CMK (cell line): Measurements from ENCODE around the gene CSTF1.
"Not testable (repeated sequence)": the region's sequence is repeated elsewhere in the genome, so short reads cannot be mapped to it uniquely, and the experiment has no call there.

ENCODE experiments used
- DNase-seq: peaks from one replicate; pipeline ENCODE4 v3.0.0-alpha.2; 2010; ENCODE audit warnings: low read depth

CSTF1 gene

DNA sequence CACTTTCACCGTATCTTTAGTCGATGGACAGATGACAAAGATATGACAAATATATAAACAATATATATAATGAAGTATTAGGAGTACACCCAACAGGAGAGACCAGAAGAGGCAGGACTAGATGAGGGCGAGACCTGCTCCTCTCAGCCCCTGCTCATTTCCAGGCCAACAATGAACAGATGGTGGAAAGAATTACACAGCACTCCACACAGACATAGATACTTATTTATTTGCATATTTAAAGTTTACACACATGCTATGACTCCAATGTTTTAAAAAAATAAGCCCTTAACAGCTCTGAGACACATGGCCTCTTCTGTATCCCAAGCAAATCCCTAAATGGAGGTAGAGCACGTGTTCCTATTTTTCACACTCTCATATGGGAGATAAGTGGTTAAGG lies 23.3 kb upstream of the CSTF1 start:
- DNase-seq: no peak

DNA sequence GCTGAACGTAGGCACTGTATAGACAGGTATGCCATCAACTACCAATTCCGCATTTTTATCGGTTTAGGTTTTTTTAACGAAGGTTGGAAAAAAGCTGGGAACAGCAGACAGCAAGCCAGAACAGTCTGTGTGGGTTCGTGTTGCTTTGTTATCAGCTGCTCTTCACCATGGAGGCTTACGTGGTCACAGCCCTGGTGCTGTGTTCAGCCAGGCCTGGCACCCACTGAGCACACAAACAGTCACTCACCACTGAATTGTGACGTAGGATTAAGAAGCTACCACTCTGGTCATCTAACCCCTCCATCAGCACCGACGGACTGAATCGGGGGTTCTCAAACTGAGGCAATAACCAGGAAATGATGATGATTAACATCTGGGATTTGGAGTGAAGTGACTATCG lies 20.5 kb upstream of the CSTF1 start:
- DNase-seq: no peak

GRCh38 chr20:56372850-56373249 lies 19.6 kb upstream of the CSTF1 start:
- no peak for DNase-seq

- DNase-seq: no peak
Measured at GRCh38 chr20:56373942-56374341, 18.5 kb upstream of the CSTF1 start.

DNA sequence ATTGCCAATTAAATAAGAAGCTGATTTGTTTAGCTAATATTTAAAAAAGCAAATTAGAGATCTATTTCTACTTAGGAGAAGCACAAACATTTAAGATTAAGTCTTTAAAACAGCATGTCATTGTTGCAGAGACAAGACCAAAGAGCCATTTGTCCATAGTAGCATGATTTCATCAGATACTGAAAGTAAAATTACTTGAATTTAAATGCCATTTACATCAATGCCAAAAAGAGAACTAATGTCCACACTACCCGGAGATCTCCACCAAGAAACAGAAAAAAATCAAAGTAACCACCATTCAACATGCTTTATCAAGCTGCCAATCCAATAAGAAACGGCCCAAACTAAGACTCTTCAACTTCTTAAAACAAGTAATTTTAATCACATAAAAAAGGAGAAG lies 16.1 kb upstream of the CSTF1 start:
- no peak for DNase-seq

DNA sequence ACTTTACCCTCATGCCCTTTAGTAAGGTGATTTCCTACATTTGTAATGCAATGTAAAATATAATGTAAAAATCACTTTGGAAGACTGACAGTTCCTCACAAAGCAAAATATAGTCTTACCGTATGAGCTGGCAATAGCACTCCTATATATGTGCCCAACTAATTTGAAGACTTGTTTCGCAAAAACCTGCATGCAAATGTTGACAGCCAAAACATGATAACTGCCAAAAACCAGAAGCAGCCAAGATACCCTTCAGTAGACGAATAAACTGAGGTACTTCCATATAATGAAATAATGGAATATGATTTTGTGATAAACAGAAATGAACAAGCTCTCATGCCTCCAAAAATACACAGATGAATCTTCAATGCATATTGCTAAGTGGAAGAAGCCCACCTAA lies 14.1 kb upstream of the CSTF1 start:
- no peak for DNase-seq

DNA sequence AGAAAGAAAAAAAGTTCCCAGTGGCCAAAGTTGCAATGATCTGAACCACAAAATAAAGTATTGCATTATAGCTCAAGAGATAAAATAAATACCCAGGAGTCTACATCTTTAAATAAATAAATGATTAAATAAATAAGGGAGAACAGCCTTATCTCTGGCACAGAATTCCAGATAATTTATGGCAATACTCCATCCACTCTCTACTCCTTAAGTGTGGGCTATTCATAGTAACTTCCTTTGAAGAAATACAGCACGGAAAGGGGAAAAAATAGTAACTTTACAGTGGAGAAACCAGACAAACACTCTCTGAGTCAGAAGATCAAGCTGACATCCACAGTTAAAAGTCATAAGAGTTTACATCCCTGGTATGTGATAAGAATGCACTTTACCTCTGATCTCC lies 12.1 kb upstream of the CSTF1 start:
- DNase-seq: no peak

GRCh38 chr20:56381501-56381900 lies 10.9 kb upstream of the CSTF1 start:
- DNase-seq: no peak

GRCh38 chr20:56382696-56383095 lies 9.7 kb upstream of the CSTF1 start:
- DNase-seq: no peak

GRCh38 chr20:56383334-56383733 lies 9.1 kb upstream of the CSTF1 start:
- DNase-seq: no peak

- no peak for DNase-seq
Measured at GRCh38 chr20:56385130-56385529, 7.3 kb upstream of the CSTF1 start.

DNA sequence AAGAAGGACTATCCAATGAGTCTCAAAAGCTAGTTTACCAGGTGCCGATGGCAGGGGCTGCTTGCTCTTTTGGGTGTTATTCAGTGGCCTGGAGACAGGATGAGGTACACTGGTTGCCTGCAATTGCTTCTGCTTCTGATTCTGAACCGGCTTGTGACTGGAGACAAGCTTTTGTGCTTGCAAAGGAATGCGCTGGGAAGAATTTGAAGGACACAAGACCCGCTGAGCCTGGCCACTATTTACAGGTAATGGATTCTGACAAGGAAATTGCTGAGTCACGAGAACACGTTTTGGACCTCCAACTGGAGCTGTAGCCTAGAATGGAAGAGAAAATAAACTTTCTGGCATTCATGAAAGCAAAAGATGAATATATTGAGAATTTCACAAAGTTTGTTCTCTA lies 6.2 kb upstream of the CSTF1 start:
- no peak for DNase-seq

DNA sequence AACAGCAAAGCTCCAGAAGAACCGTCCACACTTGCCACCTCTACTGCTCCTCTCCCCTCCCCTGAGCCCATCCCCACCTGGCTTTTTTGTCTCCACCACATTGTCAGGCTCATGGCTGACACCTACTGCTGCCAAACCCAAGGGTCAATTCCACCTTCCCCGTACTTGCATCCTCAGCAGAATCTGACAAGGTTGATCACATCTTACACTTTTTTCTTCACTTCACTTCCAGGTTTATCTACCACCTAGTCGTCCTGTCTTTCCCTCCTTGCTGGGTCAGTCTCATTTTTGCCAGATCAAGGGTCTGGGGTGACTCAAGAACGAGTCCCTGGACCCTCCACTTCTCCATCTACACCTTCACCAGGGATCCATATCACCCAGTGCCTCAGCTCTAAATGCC lies 3.6 kb upstream of the CSTF1 start:
- DNase-seq: no peak

DNA sequence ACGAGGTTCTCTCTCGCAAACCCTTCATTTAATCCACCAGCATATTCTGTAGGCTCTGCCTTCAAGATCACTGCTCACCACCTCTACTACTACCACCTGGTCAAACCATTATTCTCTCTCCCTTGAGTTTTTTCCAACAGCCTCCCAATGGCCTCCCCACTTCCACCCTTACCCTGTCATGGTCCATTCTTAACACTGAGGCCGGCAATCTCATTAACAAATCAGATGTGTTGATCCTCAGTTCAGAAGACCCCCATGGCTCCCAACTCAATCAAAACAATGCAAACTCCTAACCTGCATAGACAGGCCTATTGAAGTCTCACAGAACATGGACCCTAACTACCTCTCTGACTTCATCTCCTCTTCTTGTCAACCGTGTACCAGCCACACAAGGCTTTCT lies 2.6 kb upstream of the CSTF1 start:
- no peak for DNase-seq

GRCh38 chr20:56390396-56390795 lies 2.0 kb upstream of the CSTF1 start:
- DNase-seq: not testable (repeated sequence)

DNA sequence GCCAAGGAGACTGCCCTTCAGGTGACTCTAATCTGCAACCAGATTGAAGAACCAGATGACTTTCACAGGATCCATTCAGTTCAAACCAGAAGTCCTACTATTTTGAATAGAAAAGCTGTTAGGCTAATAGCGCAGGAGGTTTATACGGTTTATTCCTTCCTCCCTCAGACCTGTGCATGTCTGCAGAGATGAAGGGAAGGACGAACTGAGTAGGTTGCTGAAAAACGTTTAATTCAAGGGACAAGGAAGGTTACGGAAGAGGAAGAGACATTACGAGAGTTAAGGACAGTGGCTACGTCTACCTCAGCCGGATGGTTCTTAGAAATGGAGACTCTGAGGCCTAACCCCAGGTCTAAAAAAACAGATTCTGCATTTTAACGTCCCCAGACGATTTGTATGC lies 1.4 kb upstream of the CSTF1 start:
- no peak for DNase-seq

GRCh38 chr20:56391596-56392131 lies 781 bp upstream of the CSTF1 start:
- DNase-seq: no peak

DNA sequence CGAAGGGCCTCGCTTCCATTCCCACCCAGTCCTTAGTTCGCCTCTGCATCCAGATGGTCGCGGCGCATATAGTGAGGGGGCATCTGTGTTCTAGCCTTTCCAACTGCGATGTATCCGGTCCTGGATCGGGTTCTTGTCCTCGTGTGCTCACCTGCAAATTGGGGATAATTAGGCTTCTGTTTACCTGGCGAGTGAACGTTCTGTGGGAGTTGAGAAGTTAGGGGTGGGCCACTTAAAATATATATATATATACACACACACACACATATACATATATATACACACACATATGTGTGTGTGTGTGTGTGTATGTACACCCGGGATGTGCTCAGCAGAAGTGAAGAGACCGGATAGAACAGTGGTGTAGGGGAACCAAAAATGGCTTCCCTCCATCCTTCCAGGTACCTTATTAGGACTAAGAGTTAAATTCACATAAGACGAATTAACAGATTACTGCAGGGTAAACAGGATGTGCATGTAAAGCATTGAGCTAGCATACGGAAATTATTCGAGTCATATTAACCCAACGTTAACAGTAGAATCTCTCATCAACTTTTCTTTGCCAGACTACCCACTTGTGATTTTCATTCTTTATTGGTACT lies 537 bp downstream of the CSTF1 start:
- DNase-seq: no peak

DNA sequence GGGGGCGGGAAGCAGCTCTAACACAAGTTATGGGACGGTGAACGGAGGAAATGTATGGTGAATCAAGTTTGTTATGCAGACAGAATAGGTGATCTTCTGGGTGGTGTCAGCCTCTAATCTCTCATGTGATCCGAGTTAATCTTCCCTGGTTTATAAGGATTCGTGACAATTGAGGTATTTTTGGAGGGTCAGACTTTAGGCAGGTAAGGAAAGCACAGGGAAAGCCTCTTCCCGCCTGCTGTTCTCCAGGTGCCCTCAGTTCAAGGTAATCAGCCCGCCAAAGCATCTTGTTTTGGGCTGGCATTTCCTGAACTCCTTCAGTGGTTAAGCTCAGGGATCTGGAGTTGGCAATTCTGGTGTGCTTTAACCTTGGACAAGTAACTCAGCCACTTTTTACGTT lies 1.2 kb downstream of the CSTF1 start:
- DNase-seq: no peak

GRCh38 chr20:56395166-56395565 lies 2.7 kb downstream of the CSTF1 start:
- DNase-seq: no peak

DNA sequence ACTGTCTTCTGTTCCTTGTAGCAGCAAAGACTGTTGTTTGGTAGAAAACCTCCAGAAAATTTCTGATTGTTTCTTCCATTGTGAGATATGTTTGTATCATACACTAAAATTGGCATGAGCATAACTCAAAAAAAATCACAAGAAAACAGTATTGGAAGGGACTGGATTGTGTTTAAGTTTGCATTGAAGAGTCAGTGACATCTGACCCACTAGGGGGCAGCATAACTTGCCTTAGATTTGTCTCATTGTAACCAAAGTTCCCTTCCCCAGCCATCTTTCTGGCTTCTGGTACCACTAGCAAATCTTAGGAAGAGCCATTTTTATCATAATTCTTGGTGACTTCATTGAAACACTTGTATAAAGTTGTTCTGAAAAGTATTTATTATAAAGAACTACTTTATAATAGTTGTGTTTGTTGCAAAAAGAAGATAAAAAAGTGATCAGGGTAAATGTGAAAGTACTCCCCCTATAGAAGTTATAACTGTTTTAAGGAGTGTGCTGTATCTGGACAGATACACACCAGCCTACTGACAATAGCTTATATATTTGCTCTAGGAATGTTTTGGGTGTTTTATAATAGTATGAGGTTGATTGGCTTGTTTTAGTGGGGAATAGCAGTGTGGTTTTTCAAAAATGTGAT lies 7.7 kb downstream of the CSTF1 start:
- no peak for DNase-seq

DNA sequence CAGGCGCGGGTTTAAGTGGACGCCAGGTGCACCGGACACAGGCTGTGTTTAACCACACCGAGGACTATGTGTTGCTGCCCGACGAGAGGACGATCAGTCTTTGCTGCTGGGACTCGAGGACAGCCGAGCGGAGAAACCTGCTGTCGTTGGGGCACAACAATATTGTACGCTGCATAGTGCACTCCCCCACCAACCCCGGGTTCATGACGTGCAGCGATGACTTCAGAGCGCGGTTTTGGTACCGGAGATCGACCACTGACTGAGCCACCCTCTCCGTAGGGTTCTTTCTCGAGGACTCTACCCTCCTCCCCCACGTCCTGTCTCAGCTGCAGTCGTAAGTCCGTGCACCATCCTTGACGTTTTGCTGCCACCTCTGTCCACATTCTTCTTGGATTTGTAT lies 11.0 kb downstream of the CSTF1 start:
- no peak for DNase-seq

GRCh38 chr20:56405356-56405755 lies 12.9 kb downstream of the CSTF1 start:
- DNase-seq: not testable (repeated sequence)

- DNase-seq: no peak
Measured at GRCh38 chr20:56406910-56407309, 14.5 kb downstream of the CSTF1 start.
